CD14-positive monocyte (primary cell): ENCODE data around the gene RESP18. TPM values are rescaled to one million over a fixed set of nuclear protein-coding genes. Genes with fewer than 3 reads are reported as not detected.
A peak's percentile ranks its signal among the peaks of the same experiment; 100 is the strongest.

ENCODE experiments used
- DNase-seq, 3 donors: peaks; one replicate each; pipeline ENCODE4 v3.0.0-alpha.2; 2011 to 2022
- H2AFZ ChIP-seq: 2 replicates; pipeline ENCODE4 v1.6.0; 2012; ENCODE audit warnings: mild to moderate bottlenecking, low read depth, low read length, inconsistent platforms; ENCODE audit not compliant: insufficient read depth, poor library complexity, severe bottlenecking
- H3K27ac ChIP-seq, 2 donors: 1 replicate in 1 of 2; 2 replicates in 1 of 2; pipeline ENCODE4 v1.5.1; 2012 to 2013; ENCODE audit warnings: low read length in 2 of 2, control low read depth in 1 of 2, inconsistent platforms in 1 of 2, low read depth in 1 of 2, mild to moderate bottlenecking in 1 of 2
- H3K27me3 ChIP-seq, 2 donors: one replicate each; pipeline versions ENCODE4 v1.6.0 to v1.6.1; 2011 to 2013; ENCODE audit warnings: low read length in 2 of 2; ENCODE audit not compliant: control insufficient read depth in 2 of 2, insufficient read depth in 2 of 2
- H3K36me3 ChIP-seq, 2 donors: replicated peaks in 1 of 2; 1 replicate in 1 of 2; 2 replicates in 1 of 2; pipeline versions ENCODE4 v1.5.1 to v1.6.1; 2012 to 2013; ENCODE audit warnings: low read length in 2 of 2, control low read depth in 1 of 2, inconsistent platforms in 1 of 2, mild to moderate bottlenecking in 1 of 2; ENCODE audit not compliant: insufficient read depth in 2 of 2, control insufficient read depth in 1 of 2
- H3K4me1 ChIP-seq, 2 donors: 1 replicate in 1 of 2; 2 replicates in 1 of 2; pipeline versions ENCODE4 v1.5.1 to v1.6.1; 2012 to 2013; ENCODE audit warnings: low read length in 2 of 2, control low read depth in 1 of 2, inconsistent platforms in 1 of 2, mild to moderate bottlenecking in 1 of 2, moderate library complexity in 1 of 2; ENCODE audit not compliant: insufficient read depth in 2 of 2, control insufficient read depth in 1 of 2
- H3K4me2 ChIP-seq: replicated peaks from 2 replicates; pipeline ENCODE3; 2012; ENCODE audit warnings: low read length, moderate library complexity, mild to moderate bottlenecking; ENCODE audit not compliant: poor library complexity, severe bottlenecking; ENCODE audit errors: extremely low read depth
- H3K4me3 ChIP-seq, 3 experiments: fragments of 200-600 bp in 1 of 3; sonication (generic) in 1 of 3; replicated peaks in 1 of 3; 1 replicate in 2 of 3; 2 replicates in 1 of 3; pipeline ENCODE4 v1.5.1; 2011 to 2013; ENCODE audit warnings: low read length in 3 of 3, mild to moderate bottlenecking in 3 of 3, control low read depth in 2 of 3, low read depth in 2 of 3, inconsistent platforms in 1 of 3, moderate library complexity in 1 of 3
- H3K79me2 ChIP-seq: 2 replicates; pipeline ENCODE4 v1.6.0; 2012; ENCODE audit warnings: mild to moderate bottlenecking, control low read depth, inconsistent platforms, low read length, moderate library complexity; ENCODE audit not compliant: insufficient read depth
- H3K9ac ChIP-seq: 2 replicates; pipeline ENCODE4 v1.6.0; 2017; ENCODE audit warnings: low read length, mild to moderate bottlenecking; ENCODE audit not compliant: insufficient read depth, poor library complexity, severe bottlenecking
- H3K9me3 ChIP-seq, 2 donors: replicated peaks in 1 of 2; 1 replicate in 1 of 2; 2 replicates in 1 of 2; pipeline versions ENCODE4 v1.5.1 to v1.6.1; 2012 to 2013; ENCODE audit warnings: low read length in 2 of 2, control low read depth in 1 of 2; ENCODE audit not compliant: control insufficient read depth in 1 of 2, insufficient read depth in 1 of 2
- H4K20me1 ChIP-seq: 2 replicates; pipeline ENCODE4 v1.6.0; 2012; ENCODE audit warnings: mild to moderate bottlenecking, low read length, control low read depth, moderate library complexity; ENCODE audit not compliant: insufficient read depth
- H3K27ac Mint-ChIP-seq, 7 donors: one replicate each; pipeline ENCODE4 v1.8.0; 2020; ENCODE audit warnings: mild to moderate bottlenecking in 7 of 7, mixed read lengths in 7 of 7, moderate library complexity in 6 of 7, inconsistent platforms in 2 of 7
- H3K27me3 Mint-ChIP-seq, 3 donors: one replicate each; pipeline ENCODE4 v1.8.0; 2021 to 2022; ENCODE audit warnings: low read depth in 3 of 3, mild to moderate bottlenecking in 3 of 3, mixed read lengths in 3 of 3, moderate library complexity in 3 of 3, inconsistent platforms in 1 of 3
- H3K36me3 Mint-ChIP-seq, 2 donors: one replicate each; pipeline ENCODE4 v1.8.0; 2020; ENCODE audit warnings: mixed read lengths in 2 of 2, inconsistent platforms in 1 of 2, mild to moderate bottlenecking in 1 of 2
- H3K4me1 Mint-ChIP-seq: one replicate; pipeline ENCODE4 v1.8.0; 2020; ENCODE audit warnings: mild to moderate bottlenecking, mixed read lengths
- H3K4me3 Mint-ChIP-seq, 2 donors: one replicate each; pipeline ENCODE4 v1.8.0; 2020; ENCODE audit warnings: mild to moderate bottlenecking in 2 of 2, mixed read lengths in 2 of 2, moderate library complexity in 1 of 2
- H3K9me3 Mint-ChIP-seq, 7 donors: one replicate each; pipeline ENCODE4 v1.8.0; 2020 to 2022; ENCODE audit warnings: mixed read lengths in 7 of 7, mild to moderate bottlenecking in 6 of 7, moderate library complexity in 6 of 7, inconsistent platforms in 2 of 7
- CTCF ChIP-seq: fragments of 200-600 bp; IDR thresholded peaks from one replicate; pipeline ENCODE4 v1.8.0; 2022; ENCODE audit warnings: antibody characterized with exemption, mild to moderate bottlenecking
- WGBS: methylation state at CpG from one replicate; pipeline ENCODE4 v1.1.5; 2013; ENCODE audit warnings: missing lambda C conversion rate; ENCODE audit not compliant: insufficient coverage; 5-methylcytosine and 5-hydroxymethylcytosine counted together
- intact Hi-C, 2 donors: fragments of 100-400 bp; cut with micrococcal nuclease; formaldehyde crosslinking; loops; one replicate each; pipeline versions ENCODE4 v1.15.0 to v1.15.1; 2023
- polyA plus RNA-seq, 3 donors: library from polyadenylated mRNA; depleted of rRNA in 1 of 3; unstranded in 2 of 3; stranded (reverse) in 1 of 3; fragments of 300-500 nt in 2 of 3; fragments of >200 nt in 1 of 3; fragmentation: Illumina TruSeq in 2 of 3; gene quantifications; 1 replicate in 2 of 3; 2 replicates in 1 of 3; pipeline ENCODE4 v1.2.3, GENCODE V29; 2012 to 2021

The RESP18 gene
- polyA plus RNA-seq, 3 donors, result not detected

GRCh38 chr2:219281588-219281987 lies 51.0 kb downstream of the RESP18 start:
- H3K36me3 ChIP-seq, result peaks cover 48 to 56% of the 10 kb centered on the region in 2 donors
- no peaks in the 10 kb centered on the region for H3K27me3 ChIP-seq
- H3K4me1 ChIP-seq, result peaks cover 23 to 31% of the 10 kb centered on the region in 2 donors
- peak overlapping the region in 5 of 7 donors; percentile 14 to 96 (median 50) for H3K27ac Mint-ChIP-seq
- H3K79me2 ChIP-seq, result peaks cover 5% of the 10 kb centered on the region
- H3K4me2 ChIP-seq, result no peak overlapping the region
- H3K4me3 ChIP-seq, result no peak overlapping the region
- no peak overlapping the region for H3K27ac ChIP-seq
- TF ChIP-seq CTCF, result no peak
- no peak overlapping the region for H2AFZ ChIP-seq
- 94% methylated on average over 7 of the region's 8 CpGs for WGBS
- intact Hi-C loops, result no loop called here
- peaks cover 57 to 62% of the 10 kb centered on the region in 2 donors for H3K36me3 Mint-ChIP-seq
- H3K4me1 Mint-ChIP-seq, result peaks cover 29% of the 10 kb centered on the region
- peaks cover 5% of the 10 kb centered on the region for H4K20me1 ChIP-seq
- no peak overlapping the region for H3K4me3 Mint-ChIP-seq
- no peak for DNase-seq
- peaks cover 0 to 2% (median 0%) of the 10 kb centered on the region in 7 donors for H3K9me3 Mint-ChIP-seq
- no peaks in the 10 kb centered on the region for H3K9me3 ChIP-seq
- H3K9ac ChIP-seq, result no peak overlapping the region
- H3K27me3 Mint-ChIP-seq, result peaks cover 2 to 6% (median 6%) of the 10 kb centered on the region in 3 donors

DNA sequence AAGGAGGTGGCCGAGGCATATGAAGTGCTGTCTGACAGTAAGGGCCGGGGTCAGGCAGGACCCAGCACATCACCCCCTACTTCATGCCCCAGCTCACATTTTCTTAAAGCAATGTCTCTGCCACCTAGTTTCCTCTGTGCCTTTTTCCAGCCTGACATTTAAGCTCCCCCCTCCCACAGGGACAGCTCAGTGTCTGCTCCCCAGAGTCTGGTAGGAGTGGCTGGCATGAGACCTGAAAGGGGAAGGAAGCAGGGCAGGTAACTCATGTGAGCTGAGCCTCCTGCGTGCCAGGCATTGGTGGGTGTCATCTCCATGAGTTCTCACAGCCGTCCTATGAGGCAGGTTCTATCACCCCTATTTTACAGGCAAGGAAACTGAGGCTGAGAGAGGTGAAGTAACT lies 51.9 kb downstream of the RESP18 start:
- Histone ChIP-seq H3K9me3 (no peaks in the 10 kb centered on the region), H3K4me1 (peaks cover 23 to 31% of the 10 kb centered on the region in 2 donors), H3K27ac (peak overlapping the region in 1 of 2 donors; percentile 97), H4K20me1 (peaks cover 5% of the 10 kb centered on the region), H3K36me3 (peaks cover 44 to 53% of the 10 kb centered on the region in 2 donors), H3K4me3 (no peak overlapping the region), H3K4me2 (no peak overlapping the region), H2AFZ (no peak overlapping the region), H3K27me3 (no peaks in the 10 kb centered on the region), H3K9ac (no peak overlapping the region), H3K79me2 (peaks cover 5% of the 10 kb centered on the region)
- no CpG with 5 or more reads among the region's 4 CpGs for WGBS
- no peak for DNase-seq
- H3K9me3 Mint-ChIP-seq, result peaks cover 0 to 2% (median 0%) of the 10 kb centered on the region in 7 donors
- TF ChIP-seq CTCF, result no peak
- H3K4me3 Mint-ChIP-seq, result peak overlapping the region; percentile 35 to 88
- intact Hi-C loops, result no loop called here
- peaks cover 29% of the 10 kb centered on the region for H3K4me1 Mint-ChIP-seq
- H3K27ac Mint-ChIP-seq, result peak overlapping the region; percentile 92 to 98 (median 97)
- peaks cover 2 to 6% (median 6%) of the 10 kb centered on the region in 3 donors for H3K27me3 Mint-ChIP-seq
- peaks cover 51 to 57% of the 10 kb centered on the region in 2 donors for H3K36me3 Mint-ChIP-seq
